ENCODE data around the gene LTBP1.

- TF ChIP-seq TAF1 (IDR thresholded peaks at IDR 0.05; ENCODE audit: borderline replicate concordance, low read depth, low read length) (no peak), POLR2A (IDR thresholded peaks at IDR 0.05; ENCODE audit: low read depth, low read length) (no peak)
Measured at GRCh38 chr2:33318456-33318855, 371.7 kb downstream of the LTBP1 start.

Measured in GM12892 (cell line).